SU-DHL-6 (cell line): ENCODE results near the gene MS4A10.

Experiments
- EZH2phosphoT487 ChIP-seq: fragments of 200-600 bp; sonication (generic), shearing (Covaris generic); conservative IDR thresholded peaks from 2 replicates; pipeline ENCODE4 v1.6.1; 2018; ENCODE audit warnings: mild to moderate bottlenecking, antibody characterized with exemption, low read length, moderate library complexity, mixed read lengths
- TF ChIP-seq, protein P1 (sequence below): fragments of 200-600 bp; sonication (generic); IDR thresholded peaks from one replicate; pipeline ENCODE4 v1.5.1; 2017; ENCODE audit warnings: antibody characterized with exemption, mild to moderate bottlenecking, low read length, moderate library complexity; ENCODE audit not compliant: insufficient read depth, poor library complexity, severe bottlenecking

DNA sequence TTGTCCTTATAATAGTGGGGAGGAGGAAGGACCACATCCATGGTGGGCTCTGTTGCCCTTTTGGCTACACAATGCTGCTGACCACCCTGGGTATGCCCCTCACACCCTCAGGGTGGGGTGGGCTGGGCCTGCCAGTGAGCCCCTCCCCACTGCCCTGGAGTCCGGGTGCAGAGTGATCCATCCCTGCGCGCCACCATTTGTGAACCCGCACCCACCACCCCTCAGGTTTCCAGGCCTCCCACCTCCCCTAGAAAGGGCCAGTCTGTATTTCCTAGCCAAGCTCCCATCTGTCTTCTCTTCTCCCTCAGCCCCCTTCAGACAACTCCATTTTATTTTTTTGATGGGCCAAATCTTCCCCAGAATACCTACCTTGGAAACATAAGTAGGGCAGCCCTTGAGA is 25.0 kb downstream of the MS4A10 start:
- TF ChIP-seq, protein P1, sequence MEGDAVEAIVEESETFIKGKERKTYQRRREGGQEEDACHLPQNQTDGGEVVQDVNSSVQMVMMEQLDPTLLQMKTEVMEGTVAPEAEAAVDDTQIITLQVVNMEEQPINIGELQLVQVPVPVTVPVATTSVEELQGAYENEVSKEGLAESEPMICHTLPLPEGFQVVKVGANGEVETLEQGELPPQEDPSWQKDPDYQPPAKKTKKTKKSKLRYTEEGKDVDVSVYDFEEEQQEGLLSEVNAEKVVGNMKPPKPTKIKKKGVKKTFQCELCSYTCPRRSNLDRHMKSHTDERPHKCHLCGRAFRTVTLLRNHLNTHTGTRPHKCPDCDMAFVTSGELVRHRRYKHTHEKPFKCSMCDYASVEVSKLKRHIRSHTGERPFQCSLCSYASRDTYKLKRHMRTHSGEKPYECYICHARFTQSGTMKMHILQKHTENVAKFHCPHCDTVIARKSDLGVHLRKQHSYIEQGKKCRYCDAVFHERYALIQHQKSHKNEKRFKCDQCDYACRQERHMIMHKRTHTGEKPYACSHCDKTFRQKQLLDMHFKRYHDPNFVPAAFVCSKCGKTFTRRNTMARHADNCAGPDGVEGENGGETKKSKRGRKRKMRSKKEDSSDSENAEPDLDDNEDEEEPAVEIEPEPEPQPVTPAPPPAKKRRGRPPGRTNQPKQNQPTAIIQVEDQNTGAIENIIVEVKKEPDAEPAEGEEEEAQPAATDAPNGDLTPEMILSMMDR, result no peak
- TF ChIP-seq EZH2phosphoT487, result no peak
